ENCODE measurements around the gene HSBP1.

The HSBP1 gene

GRCh38 chr16:83807710-83808572 lies at the start of gene HSBP1:
HSBP1 (plus strand) TSS chr16:83807978; CDS start chr16:83808077, 99 bp downstream.
- DNase-seq (ENCODE audit: low read depth in 2 of 2) = peak; percentile 82 to 87

GRCh38 chr16:83762141-83762991 lies 45.4 kb upstream of the HSBP1 start:
- no peak for DNase-seq (ENCODE audit: low read depth in 2 of 2)

- DNase-seq (ENCODE audit: low read depth in 2 of 2) = no peak
These were observed 44.8 kb upstream of the HSBP1 start for GRCh38 chr16:83762992-83763358.

GRCh38 chr16:83768986-83769385 lies 38.8 kb upstream of the HSBP1 start:
- no peak for DNase-seq (ENCODE audit: low read depth in 2 of 2)

- no peak for DNase-seq (ENCODE audit: low read depth in 2 of 2)
These were observed 38.3 kb upstream of the HSBP1 start for GRCh38 chr16:83769397-83770008.

GRCh38 chr16:83771306-83771942 lies 36.4 kb upstream of the HSBP1 start:
- DNase-seq (ENCODE audit: low read depth in 2 of 2) = no peak

- DNase-seq (ENCODE audit: low read depth in 2 of 2) = no peak
These were observed 35.0 kb upstream of the HSBP1 start for GRCh38 chr16:83772806-83773205.

GRCh38 chr16:83774066-83774465 lies 33.7 kb upstream of the HSBP1 start:
- no peak for DNase-seq (ENCODE audit: low read depth in 2 of 2)

- DNase-seq (ENCODE audit: low read depth in 2 of 2) = no peak
These were observed 30.8 kb upstream of the HSBP1 start for GRCh38 chr16:83776944-83777343.

GRCh38 chr16:83779886-83780285 lies 27.9 kb upstream of the HSBP1 start:
- no peak for DNase-seq (ENCODE audit: low read depth in 2 of 2)

- no peak for DNase-seq (ENCODE audit: low read depth in 2 of 2)
These were observed 22.3 kb upstream of the HSBP1 start for GRCh38 chr16:83785455-83785854.

GRCh38 chr16:83789642-83790401 lies 18.0 kb upstream of the HSBP1 start:
- DNase-seq (ENCODE audit: low read depth in 2 of 2) = no peak

- DNase-seq (ENCODE audit: low read depth in 2 of 2) = no peak
These were observed 15.9 kb upstream of the HSBP1 start for GRCh38 chr16:83791916-83792315.

GRCh38 chr16:83792391-83792790 lies 15.4 kb upstream of the HSBP1 start:
- no peak for DNase-seq (ENCODE audit: low read depth in 2 of 2)

GRCh38 chr16:83793179-83793578 lies 14.6 kb upstream of the HSBP1 start:
- DNase-seq (ENCODE audit: low read depth in 2 of 2) = no peak

GRCh38 chr16:83794860-83795554 lies 12.8 kb upstream of the HSBP1 start:
- no peak for DNase-seq (ENCODE audit: low read depth in 2 of 2)

- DNase-seq (ENCODE audit: low read depth in 2 of 2) = no peak
These were observed 10.8 kb upstream of the HSBP1 start for GRCh38 chr16:83797013-83797412.

- no peak for DNase-seq (ENCODE audit: low read depth in 2 of 2)
These were observed 8.4 kb upstream of the HSBP1 start for GRCh38 chr16:83799336-83799735.

GRCh38 chr16:83802135-83802534 lies 5.6 kb upstream of the HSBP1 start:
- DNase-seq (ENCODE audit: low read depth in 2 of 2) = no peak

- DNase-seq (ENCODE audit: low read depth in 2 of 2) = no peak
These were observed 5.1 kb upstream of the HSBP1 start for GRCh38 chr16:83802554-83803205.

All from stimulated activated CD8-positive, alpha-beta memory T cell treated with anti-CD3 and anti-CD28 coated beads, Interleukin-7, amount 100 ng/mL, for 1 hour (primary cell).